HCT116 (cell line): ENCODE data around the gene P4HB. TPM values are rescaled to one million over a fixed set of nuclear protein-coding genes. Genes with fewer than 3 reads are reported as not detected.
A peak's percentile ranks its signal among the peaks of the same experiment; 100 is the strongest.

Experiments used
- ATAC-seq: fragments of 200-7000 bp; cut with Tn5 transposase; 2 replicates; pipeline ENCODE4 v1.9.1; 2020; ENCODE audit warnings: mild to moderate bottlenecking, moderate library complexity
- BruUV-seq: library from RNA; stranded (reverse); fragments of 400-500 nt; replicated peaks from 2 replicates; lab custom pipeline; 2021; lab: Mats Ljungman, UMichigan
- CTCF ChIA-PET: fragments of 300-600 bp; sonication (Branson Sonifier 250); formaldehyde crosslinking; loops from one replicate; lab custom pipeline; 2021; ENCODE audit warnings: antibody characterized with exemption; lab: Charles Lee
- POLR2A ChIA-PET: fragments of 300-600, 350-600 bp; sonication (Branson Sonifier 250); formaldehyde crosslinking; loops from one replicate; lab custom pipeline; 2021; ENCODE audit warnings: antibody characterized with exemption; lab: Charles Lee
- RAD21 ChIA-PET, 2 experiments: fragments of 300-600 bp; sonication (Branson Sonifier 250); formaldehyde crosslinking; loops; one replicate each; lab custom pipeline; 2023; ENCODE audit warnings: low total read pairs in 2 of 2; ENCODE audit not compliant: uncharacterized antibody in 2 of 2, unreplicated experiment in 2 of 2, low non-redundant PET in 1 of 2; lab: Charles Lee
- DNase-seq: peaks from one replicate; pipeline ENCODE4 v3.0.0-alpha.2; 2010; ENCODE audit warnings: low read depth, low spot score
- H2AFZ ChIP-seq: fragments of 200-600 bp; shearing (Covaris generic), sonication (generic); 2 replicates; pipeline ENCODE4 v1.6.1; 2017; ENCODE audit warnings: low read depth, mixed run types, mixed read lengths, antibody characterized with exemption, low read length; ENCODE audit not compliant: poor library complexity, severe bottlenecking
- H3K27ac ChIP-seq: 2 replicates; pipeline ENCODE4 v1.5.1; 2012; ENCODE audit warnings: low read depth, low read length
- H3K27me3 ChIP-seq: fragments of 200-600 bp; sonication (generic); 2 replicates; pipeline ENCODE4 v1.6.1; 2016; ENCODE audit warnings: mixed run types, low read length, mixed read lengths; ENCODE audit not compliant: insufficient read depth
- H3K36me3 ChIP-seq, 2 experiments: fragments of 200-500 bp in 1 of 2; fragments of 200-600 bp in 1 of 2; sonication (Bioruptor generic) in 1 of 2; sonication (generic) in 1 of 2; 2 replicates each; pipeline versions ENCODE4 v1.5.1 to v1.6.1; 2014 to 2016; ENCODE audit warnings: low read length in 2 of 2, inconsistent platforms in 1 of 2, mixed read lengths in 1 of 2, mixed run types in 1 of 2; ENCODE audit not compliant: insufficient read depth in 2 of 2, control insufficient read depth in 1 of 2
- H3K4me1 ChIP-seq, 2 experiments: fragments of 200-600 bp in 1 of 2; sonication (generic) in 1 of 2; 2 replicates each; pipeline versions ENCODE4 v1.5.1 to v1.6.1; 2012 to 2017; ENCODE audit warnings: low read length in 2 of 2, inconsistent platforms in 1 of 2, mild to moderate bottlenecking in 1 of 2, mixed read lengths in 1 of 2, mixed run types in 1 of 2, moderate library complexity in 1 of 2; ENCODE audit not compliant: insufficient read depth in 2 of 2, control insufficient read depth in 1 of 2
- H3K4me2 ChIP-seq: fragments of 200-600 bp; sonication (generic); 2 replicates; pipeline ENCODE4 v1.6.1; 2017; ENCODE audit warnings: mixed run types, low read length, mixed read lengths
- H3K4me3 ChIP-seq, 2 experiments: fragments of 200-600 bp in 1 of 2; sonication (generic) in 1 of 2; replicated peaks in 1 of 2; 2 replicates each; pipeline ENCODE4 v1.5.1; 2011 to 2016; ENCODE audit warnings: low read length in 2 of 2, control low read depth in 1 of 2, low read depth in 1 of 2, mild to moderate bottlenecking in 1 of 2, mixed read lengths in 1 of 2, mixed run types in 1 of 2
- H3K79me2 ChIP-seq: fragments of 200-600 bp; sonication (generic); 2 replicates; pipeline ENCODE4 v1.6.1; 2017; ENCODE audit warnings: mild to moderate bottlenecking, mixed run types, low read length, moderate library complexity, mixed read lengths; ENCODE audit not compliant: insufficient read depth
- H3K9ac ChIP-seq: fragments of 200-600 bp; sonication (generic); 2 replicates; pipeline ENCODE4 v1.6.1; 2016; ENCODE audit warnings: low read length, mixed read lengths
- H3K9me2 ChIP-seq: fragments of 200-600 bp; sonication (generic), shearing (Covaris generic); 2 replicates; pipeline ENCODE4 v1.6.1; 2017; ENCODE audit warnings: mixed run types, mild to moderate bottlenecking, moderate library complexity; ENCODE audit not compliant: insufficient read depth
- H3K9me3 ChIP-seq, 2 experiments: fragments of 200-500 bp in 1 of 2; fragments of 200-600 bp in 1 of 2; sonication (Bioruptor generic) in 1 of 2; sonication (generic) in 1 of 2; 2 replicates each; pipeline ENCODE4 v1.6.1; 2014 to 2017; ENCODE audit warnings: low read length in 2 of 2, mixed read lengths in 2 of 2, inconsistent platforms in 1 of 2, low read depth in 1 of 2, mild to moderate bottlenecking in 1 of 2, mixed run types in 1 of 2, moderate library complexity in 1 of 2; ENCODE audit not compliant: control insufficient read depth in 1 of 2, insufficient read depth in 1 of 2
- H4K20me1 ChIP-seq: fragments of 200-600 bp; sonication (generic), shearing (Covaris generic); 2 replicates; pipeline ENCODE4 v1.6.1; 2017; ENCODE audit warnings: mixed run types, mild to moderate bottlenecking, moderate library complexity; ENCODE audit not compliant: insufficient read depth
- ATF3 ChIP-seq: IDR thresholded peaks from 2 replicates; pipeline ENCODE4 v1.6.1; 2012
- CTCF ChIP-seq, 3 experiments: fragments of 200-600 bp in 1 of 3; sonication (generic) in 1 of 3; IDR thresholded peaks in 2 of 3; conservative IDR thresholded peaks in 1 of 3; 2 replicates each; pipeline ENCODE4 v1.5.1; 2012 to 2017; ENCODE audit warnings: low read depth in 2 of 3, low read length in 2 of 3, antibody characterized with exemption in 1 of 3, borderline replicate concordance in 1 of 3, control low read depth in 1 of 3, mild to moderate bottlenecking in 1 of 3, mixed read lengths in 1 of 3, mixed run types in 1 of 3, moderate library complexity in 1 of 3; ENCODE audit not compliant: insufficient read depth in 1 of 3
- EGR1 ChIP-seq: IDR thresholded peaks from 2 replicates; pipeline ENCODE4 v1.6.1; 2012; ENCODE audit warnings: low read depth
- EZH2 ChIP-seq: fragments of 200-600 bp; sonication (generic); IDR thresholded peaks from 2 replicates; pipeline ENCODE4 v1.6.1; 2017; ENCODE audit warnings: antibody characterized with exemption, mixed run types
- JUND ChIP-seq: IDR thresholded peaks from 2 replicates; pipeline ENCODE4 v1.6.1; 2012
- POLR2A ChIP-seq: IDR thresholded peaks from 2 replicates; pipeline ENCODE4 v1.7.0; 2011; ENCODE audit warnings: borderline replicate concordance; ENCODE audit not compliant: insufficient read depth, insufficient read length; ENCODE audit errors: extremely low read depth
- POLR2AphosphoS5 ChIP-seq: IDR thresholded peaks from 2 replicates; pipeline ENCODE4 v1.6.1; 2011; ENCODE audit warnings: mild to moderate bottlenecking, low read depth, low read length, moderate library complexity
- RAD21 ChIP-seq: IDR thresholded peaks from 2 replicates; pipeline ENCODE4 v1.6.1; 2012; ENCODE audit warnings: low read depth, mild to moderate bottlenecking
- REST ChIP-seq: IDR thresholded peaks from 2 replicates; pipeline ENCODE4 v1.6.1; 2012; ENCODE audit warnings: low read depth
- SIN3A ChIP-seq: IDR thresholded peaks from 2 replicates; pipeline ENCODE4 v1.6.1; 2012; ENCODE audit warnings: low read depth
- SRF ChIP-seq: IDR thresholded peaks from 2 replicates; pipeline ENCODE4 v1.6.1; 2012; ENCODE audit warnings: low read depth
- YY1 ChIP-seq: IDR thresholded peaks from 2 replicates; pipeline ENCODE4 v1.6.1; 2011; ENCODE audit warnings: low read length, low read depth, moderate library complexity, mild to moderate bottlenecking; ENCODE audit not compliant: insufficient replicate concordance; ENCODE audit errors: extremely low read depth
- ZFX ChIP-seq: fragments of 450-650 bp; IDR thresholded peaks from 2 replicates; pipeline ENCODE4 v1.6.1; 2017
- intact Hi-C: fragments of 100-400 bp; cut with micrococcal nuclease; formaldehyde crosslinking; loops from 2 replicates; pipeline ENCODE4 v1.10.0; 2022
- total RNA-seq: library from RNA; stranded (reverse); gene quantifications from one replicate; pipeline ENCODE4 v1.2.1, GENCODE V29; 2021; ENCODE audit not compliant: unreplicated experiment

The P4HB gene
- total RNA-seq, 1 experiment from 2014 or later: 1,043 TPM

- H3K4me3 ChIP-seq: peak overlapping the region; percentile 95 to 97
- peak overlapping the region; percentile 99 for H3K9ac ChIP-seq
- ATAC-seq: peak; percentile 89
- TSS peak; percentile 70 for BruUV-seq
- POLR2A ChIA-PET: interaction anchor here (0.6 to 1.2 kb wide), 8 partner anchors 8 to 130 kb away, joined by 3 to 6 read pairs (median 4); partner anchors contain the start of gene MCRIP1
- no peak overlapping the region for H2AFZ ChIP-seq
- H3K79me2 ChIP-seq: peaks cover 93% of the 10 kb centered on the region
- TF ChIP-seq POLR2AphosphoS5 (peak; percentile 90), ATF3 (no peak), SIN3A (no peak), JUND (no peak), EZH2 (no peak), YY1 (peak; percentile 89), EGR1 (no peak), POLR2A (peak; percentile 87), SRF (no peak), REST (no peak), CTCF (IDR thresholded peaks at IDR 0.05 in 2 of 3, conservative IDR thresholded peaks at IDR 0.05 in 1 of 3; ENCODE audit: borderline replicate concordance in 1 of 3, insufficient read depth in 1 of 3, low read depth in 2 of 3, low read length in 2 of 3) (no peak), RAD21 (no peak), ZFX (peak; percentile 58; the same call in 1 of the 2 replicates)
- TF ChIP-seq, all 23 proteins: peak for 4
- Histone ChIP-seq H3K4me1 (peaks cover 20 to 59% of the 10 kb centered on the region in 2 experiments), H3K27ac (peak overlapping the region; percentile 94), H3K27me3 (no peaks in the 10 kb centered on the region), H3K9me3 (no peaks in the 10 kb centered on the region), H3K4me2 (peak overlapping the region; percentile 92), H4K20me1 (peaks cover 13% of the 10 kb centered on the region; the same call in 1 of the 2 replicates), H3K9me2 (no peaks in the 10 kb centered on the region), H3K36me3 (peaks cover 28 to 52% of the 10 kb centered on the region in 2 experiments)
- intact Hi-C loops: loop anchor here (2.0 kb wide), 1 partner anchor 28 kb away; the partner anchor contains the start of gene MCRIP1
- peak; percentile 100 for DNase-seq
- RAD21 ChIA-PET: interaction anchor here in 1 of 2 experiments (0.7 kb wide), 1 partner anchor 855 kb away, joined by 4 read pairs; no protein-coding TSS in a partner anchor
- CTCF ChIA-PET: interaction anchor here (0.8 to 1.0 kb wide), 2 partner anchors 8 to 39 kb away, joined by 6 to 7 read pairs; no protein-coding TSS in a partner anchor
These were observed 627 bp upstream of the P4HB start for GRCh38 chr17:81860756-81861568.
